ENCODE measurements around the gene IFIH1. TPM values are rescaled to one million over a fixed set of nuclear protein-coding genes. Genes with fewer than 3 reads are reported as not detected.

The IFIH1 gene
- 10 to 100 TPM in 8 of 9 donors, 1 to 10 TPM in 1; 9.7 to 21.8 (median 15.6) TPM for total RNA-seq
- 10 to 100 TPM in 1 of 3 donors, 1 to 10 TPM in 2; 7.8 to 25.6 (median 9.3) TPM for polyA plus RNA-seq
- long read RNA-seq, donor 1, partial matches to known transcripts, result 0 of 1 reads
- long read RNA-seq, donor 1, other reads (novel, unspliced or antisense), result 0 of 1 reads
- long read RNA-seq, donor 2, result 0 reads
- long read RNA-seq, donor 3, partial matches to known transcripts, result 0 of 1 reads
- long read RNA-seq, donor 3, other reads (novel, unspliced or antisense), result 0 of 1 reads
- long read RNA-seq, donor 4, partial matches to known transcripts, result 3 of 4 reads
- long read RNA-seq, donor 4, other reads (novel, unspliced or antisense), result 1 of 4 reads
- long read RNA-seq, donor 5, transcript IFIH1-207 (16 exons, 3,544 nt), result major isoform, 18 of 20 reads
- long read RNA-seq, donor 5, partial matches to known transcripts, result 0 of 20 reads
- long read RNA-seq, donor 5, other reads (novel, unspliced or antisense), result 2 of 20 reads
- long read RNA-seq, donor 6, partial matches to known transcripts, result 5 of 6 reads
- long read RNA-seq, donor 6, other reads (novel, unspliced or antisense), result 0 of 6 reads
- long read RNA-seq, donor 7, partial matches to known transcripts, result 0 of 1 reads
- long read RNA-seq, donor 7, other reads (novel, unspliced or antisense), result 0 of 1 reads
- long read RNA-seq, donor 8, partial matches to known transcripts, result 0 of 1 reads
- long read RNA-seq, donor 8, other reads (novel, unspliced or antisense), result 0 of 1 reads
- long read RNA-seq, donor 9, partial matches to known transcripts, result 0 of 2 reads
- long read RNA-seq, donor 9, other reads (novel, unspliced or antisense), result 0 of 2 reads
- long read RNA-seq, donor 10, result 0 reads

- WGBS, 4 donors, result 1 to 2% (median 1%) methylated on average over 13 to 45 of the region's 45 CpGs
- peaks cover 19 to 43% of the 10 kb centered on the region in 2 donors for H3K4me1 ChIP-seq (replicated peaks in 1 of 2)
- DNase-seq, result peak; percentile 85 to 95 (median 91)
- H3K9me3 ChIP-seq (replicated peaks in 1 of 3), result no peaks in the 10 kb centered on the region
- no peaks in the 10 kb centered on the region for H3K36me3 ChIP-seq (replicated peaks in 1 of 2)
- no peaks in the 10 kb centered on the region for H3K27me3 ChIP-seq
- intact Hi-C loops (cut with DNase I), result no loop called here
- peak within 1 kb of the TSS; percentile 66 to 93 (median 87) for H3K27ac ChIP-seq
- peak within 1 kb of the TSS; percentile 67 to 96 (median 81) for H3K4me3 ChIP-seq
- TF ChIP-seq CTCF (IDR thresholded peaks at IDR 0.05) (peak in 3 of 6 experiments; percentile 10 to 18 (median 14)), POLR2A (IDR thresholded peaks at IDR 0.05) (peak in 1 of 2 donors; percentile 70)
These were observed at the start of gene IFIH1 for GRCh38 chr2:162318328-162319180. Gene IFIH1 (minus strand): TSS chr2:162318684. CDS start chr2:162318307, 377 bp downstream.

GRCh38 chr2:162365392-162365791 lies 46.9 kb upstream of the IFIH1 start:
- no peak overlapping the region for H3K27ac ChIP-seq
- intact Hi-C loops (cut with DNase I), result no loop called here
- TF ChIP-seq POLR2A (IDR thresholded peaks at IDR 0.05) (no peak), CTCF (IDR thresholded peaks at IDR 0.05) (no peak)
- no peaks in the 10 kb centered on the region for H3K36me3 ChIP-seq (replicated peaks in 1 of 2)
- no peaks in the 10 kb centered on the region for H3K9me3 ChIP-seq (replicated peaks in 1 of 3)
- no peak overlapping the region for H3K4me3 ChIP-seq
- DNase-seq, result no peak
- H3K4me1 ChIP-seq (replicated peaks in 1 of 2), result no peaks in the 10 kb centered on the region
- WGBS, 4 donors, result 91 to 96% (median 94%) methylated on average over 2 of the region's 2 CpGs
- no peaks in the 10 kb centered on the region for H3K27me3 ChIP-seq

- no peak for DNase-seq
- intact Hi-C loops (cut with DNase I), result no loop called here
- Histone ChIP-seq H3K36me3 (replicated peaks in 1 of 2) (no peaks in the 10 kb centered on the region), H3K27me3 (no peaks in the 10 kb centered on the region), H3K9me3 (replicated peaks in 1 of 3) (no peaks in the 10 kb centered on the region), H3K27ac (peak overlapping the region in 4 of 5 donors; percentile 34 to 90 (median 60)), H3K4me1 (replicated peaks in 1 of 2) (peaks cover 0 to 7% of the 10 kb centered on the region in 2 donors), H3K4me3 (peak overlapping the region; percentile 74 to 96 (median 81))
- WGBS, 4 donors, result 6 to 10% (median 9%) methylated on average over 8 of the region's 8 CpGs
- TF ChIP-seq POLR2A (IDR thresholded peaks at IDR 0.05), result no peak
These were observed 26.1 kb upstream of the IFIH1 start for GRCh38 chr2:162344617-162344950.

- H3K27me3 ChIP-seq, result no peaks in the 10 kb centered on the region
- H3K36me3 ChIP-seq (replicated peaks in 1 of 2), result no peaks in the 10 kb centered on the region
- intact Hi-C loops (cut with DNase I), result no loop called here
- peak within 1 kb of the TSS; percentile 74 to 96 (median 81) for H3K4me3 ChIP-seq
- H3K4me1 ChIP-seq (replicated peaks in 1 of 2), result peaks cover 0 to 7% of the 10 kb centered on the region in 2 donors
- peak within 1 kb of the TSS in 4 of 5 donors; percentile 34 to 90 (median 60) for H3K27ac ChIP-seq
- no peaks in the 10 kb centered on the region for H3K9me3 ChIP-seq (replicated peaks in 1 of 3)
- whole genome bisulfite sequencing, 4 donors, result 0 to 2% (median 0%) methylated on average over 27 to 57 of the region's 57 CpGs
- peak; percentile 98 to 99 (median 98) for DNase-seq
- TF ChIP-seq POLR2A (IDR thresholded peaks at IDR 0.05) (peak in 1 of 2 donors; percentile 59), CTCF (IDR thresholded peaks at IDR 0.05) (peak in 1 of 6 experiments; percentile 26)
These were observed 25.5 kb upstream of the IFIH1 start, which contains the start of gene GCA for GRCh38 chr2:162343824-162344616. Gene GCA (plus strand): TSS chr2:162344132. CDS start chr2:162344249, 117 bp downstream.
